ENCODE data around the gene CASP10. TPM values are rescaled to one million over a fixed set of nuclear protein-coding genes. Genes with fewer than 3 reads are reported as not detected.
"Not testable (repeated sequence)": the region's sequence is repeated elsewhere in the genome, so short reads cannot be mapped to it uniquely, and the experiment has no call there.

Gene CASP10
- polyA plus RNA-seq, 2 donors, result 5.2 to 8.7 TPM

DNA sequence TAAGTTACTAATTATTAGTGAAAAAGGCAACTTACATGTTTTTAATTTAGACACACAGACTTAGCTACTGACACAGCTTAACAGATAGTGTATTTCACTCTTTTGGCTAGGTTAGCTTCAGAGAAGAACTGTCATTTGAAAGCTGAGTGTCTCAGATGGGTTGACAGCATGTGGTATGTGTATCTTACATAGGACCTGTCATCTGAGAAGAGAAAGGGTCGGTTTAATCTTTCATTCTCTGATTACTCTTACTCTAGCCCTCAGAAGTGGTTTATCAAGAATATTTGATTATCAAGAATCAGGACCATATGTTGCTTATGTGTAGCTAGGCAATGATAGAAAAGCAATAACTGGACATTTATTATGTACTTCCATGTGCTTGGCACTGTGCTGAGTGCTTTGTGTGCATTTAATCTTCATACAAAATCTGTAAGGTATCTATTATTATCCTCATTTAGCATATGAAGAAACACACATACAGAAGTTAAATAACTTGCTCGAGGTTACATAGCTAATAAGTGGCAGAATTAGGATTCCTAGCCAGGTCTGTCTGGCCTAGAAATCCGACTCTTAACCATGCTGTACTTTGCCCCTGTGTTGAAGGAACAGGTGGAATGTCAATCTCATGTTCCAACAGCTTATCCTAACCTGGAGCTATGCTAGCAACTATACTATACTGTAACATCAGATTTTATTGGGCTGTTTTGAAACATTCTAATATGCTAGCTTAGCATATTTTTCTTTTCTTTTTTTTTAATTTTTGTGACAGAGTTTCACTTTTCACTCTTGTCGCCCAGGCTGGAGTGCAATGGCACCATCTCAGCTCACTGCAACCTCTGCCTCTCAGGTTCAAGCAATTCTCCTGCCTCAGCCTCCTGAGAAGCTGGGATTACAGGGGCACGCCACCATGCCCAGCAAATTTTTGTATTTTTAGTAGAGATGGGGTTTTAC is 38.6 kb upstream of the CASP10 start:
- 76 to 89% methylated on average over 5 of the region's 5 CpGs for WGBS, 2 donors
- Histone ChIP-seq H3K4me3 (ENCODE audit: low read depth in 1 of 2, low read length in 2 of 2) (no peak overlapping the region), H3K36me3 (ENCODE audit: control insufficient read depth in 2 of 2, insufficient read depth in 2 of 2, low read length in 1 of 2) (peaks cover 5 to 6% of the 10 kb centered on the region in 2 donors), H3K27ac (ENCODE audit: low read depth in 2 of 2, low read length in 1 of 2) (no peak overlapping the region), H3K4me1 (ENCODE audit: control insufficient read depth in 2 of 2, insufficient read depth in 2 of 2, low read length in 1 of 2) (no peaks in the 10 kb centered on the region), H3K9me3 (ENCODE audit: control insufficient read depth in 2 of 2, insufficient read depth in 1 of 2, low read depth in 1 of 2, low read length in 1 of 2) (no peaks in the 10 kb centered on the region), H3K27me3 (ENCODE audit: control insufficient read depth in 1 of 2, insufficient read depth in 2 of 2, low read length in 2 of 2) (no peaks in the 10 kb centered on the region)

DNA sequence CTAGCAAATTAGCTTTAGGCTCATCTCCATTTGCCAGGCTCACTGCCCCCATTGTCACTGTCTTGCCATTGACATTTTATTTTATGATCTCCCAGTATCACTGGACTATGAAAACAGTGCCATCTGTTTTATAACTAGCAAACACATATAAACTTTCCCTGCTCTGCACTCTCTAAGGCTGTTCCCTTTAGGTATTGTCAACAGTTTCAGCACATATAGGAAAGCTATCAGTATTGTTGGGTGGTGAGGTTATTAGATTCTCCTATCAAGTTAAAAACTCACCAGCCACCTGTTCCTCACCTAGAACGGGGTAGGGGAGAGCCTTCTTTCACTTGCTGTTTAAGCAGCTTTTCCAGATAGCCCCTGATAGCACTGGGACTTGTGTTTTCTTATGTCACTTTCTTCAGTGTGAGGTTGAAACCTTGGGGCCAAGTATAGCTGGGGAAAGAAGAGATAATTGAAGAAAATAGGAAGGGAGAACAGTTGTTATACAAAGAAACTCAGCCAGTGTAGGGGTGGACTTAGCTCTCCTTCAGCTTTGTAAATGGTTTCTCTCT is 34.4 kb upstream of the CASP10 start:
- Histone ChIP-seq H3K27me3 (ENCODE audit: control insufficient read depth in 1 of 2, insufficient read depth in 2 of 2, low read length in 2 of 2) (no peaks in the 10 kb centered on the region), H3K9me3 (ENCODE audit: control insufficient read depth in 2 of 2, insufficient read depth in 1 of 2, low read depth in 1 of 2, low read length in 1 of 2) (no peaks in the 10 kb centered on the region), H3K4me1 (ENCODE audit: control insufficient read depth in 2 of 2, insufficient read depth in 2 of 2, low read length in 1 of 2) (peaks cover 0 to 4% of the 10 kb centered on the region in 2 donors), H3K4me3 (ENCODE audit: low read depth in 1 of 2, low read length in 2 of 2) (no peak overlapping the region), H3K27ac (ENCODE audit: low read depth in 2 of 2, low read length in 1 of 2) (peak overlapping the region; percentile 58 to 68), H3K36me3 (ENCODE audit: control insufficient read depth in 2 of 2, insufficient read depth in 2 of 2, low read length in 1 of 2) (peaks cover 3 to 19% of the 10 kb centered on the region in 2 donors)
- 77 to 80% methylated on average over 1 of the region's 1 CpG for WGBS, 2 donors

DNA sequence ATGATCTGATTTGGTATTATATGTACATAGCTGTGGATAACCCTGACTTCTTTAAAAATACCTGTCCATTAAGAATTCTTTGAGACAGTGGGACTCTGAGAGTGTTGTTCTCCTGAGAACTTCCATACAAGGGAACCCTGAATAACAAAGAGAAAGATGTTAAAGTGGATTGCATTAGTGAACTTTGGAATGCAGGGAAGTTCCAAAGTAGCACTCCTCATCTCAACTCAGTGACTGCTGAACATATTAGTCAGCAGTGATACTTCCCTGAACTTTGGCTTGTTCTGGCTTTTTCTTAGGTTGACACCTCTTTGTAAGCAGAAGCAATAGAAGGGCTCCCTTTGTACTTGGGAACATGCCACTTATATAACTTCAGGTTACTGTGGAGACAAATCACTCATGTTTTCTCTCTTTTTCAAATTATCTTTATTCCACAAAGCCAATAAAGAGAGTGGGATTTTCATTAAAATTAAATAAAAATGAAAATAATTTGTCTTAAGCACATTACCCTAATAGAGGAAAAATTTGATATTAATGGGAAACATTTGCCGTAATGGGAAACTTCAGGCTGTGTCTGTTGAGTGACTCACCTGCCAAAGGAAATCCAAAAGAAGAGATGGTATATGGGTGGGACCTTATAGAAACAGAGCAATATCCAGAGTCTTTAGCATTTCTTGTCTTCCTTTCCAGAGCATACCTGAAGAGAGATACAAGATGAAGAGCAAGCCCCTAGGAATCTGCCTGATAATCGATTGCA is 33.7 kb upstream of the CASP10 start:
- peaks cover 0 to 4% of the 10 kb centered on the region in 2 donors for H3K4me1 ChIP-seq (ENCODE audit: control insufficient read depth in 2 of 2, insufficient read depth in 2 of 2, low read length in 1 of 2)
- WGBS, 2 donors, result 88 to 89% methylated on average over 2 of the region's 2 CpGs
- no peaks in the 10 kb centered on the region for H3K9me3 ChIP-seq (ENCODE audit: control insufficient read depth in 2 of 2, insufficient read depth in 1 of 2, low read depth in 1 of 2, low read length in 1 of 2)
- no peak overlapping the region for H3K4me3 ChIP-seq (ENCODE audit: low read depth in 1 of 2, low read length in 2 of 2)
- H3K27ac ChIP-seq (ENCODE audit: low read depth in 2 of 2, low read length in 1 of 2), result peak overlapping the region; percentile 58 to 73
- H3K27me3 ChIP-seq (ENCODE audit: control insufficient read depth in 1 of 2, insufficient read depth in 2 of 2, low read length in 2 of 2), result no peaks in the 10 kb centered on the region
- peaks cover 3 to 21% of the 10 kb centered on the region in 2 donors for H3K36me3 ChIP-seq (ENCODE audit: control insufficient read depth in 2 of 2, insufficient read depth in 2 of 2, low read length in 1 of 2)

DNA sequence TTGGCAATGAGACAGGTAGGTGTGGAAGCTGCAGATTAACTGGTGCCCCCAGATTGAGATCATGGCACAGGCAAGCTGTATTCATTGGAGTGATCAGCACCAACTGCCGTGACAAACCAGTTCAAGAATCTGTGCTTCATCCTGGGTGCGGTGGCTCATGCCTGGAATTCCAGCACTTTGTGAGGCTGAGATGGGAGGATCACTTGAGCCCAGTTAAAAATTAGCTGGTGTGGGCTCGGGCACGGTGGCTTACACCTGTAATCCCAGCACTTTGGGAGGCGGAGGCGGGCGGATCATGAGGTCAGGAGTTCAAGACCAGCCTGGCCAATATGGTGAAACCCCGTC is 33.1 kb upstream of the CASP10 start:
- not testable (repeated sequence) for H3K4me1 ChIP-seq (ENCODE audit: control insufficient read depth in 2 of 2, insufficient read depth in 2 of 2, low read length in 1 of 2); H3K27me3 ChIP-seq (ENCODE audit: control insufficient read depth in 1 of 2, insufficient read depth in 2 of 2, low read length in 2 of 2)
- peaks cover 3 to 22% of the 10 kb centered on the region in 2 donors for H3K36me3 ChIP-seq (ENCODE audit: control insufficient read depth in 2 of 2, insufficient read depth in 2 of 2, low read length in 1 of 2)

DNA sequence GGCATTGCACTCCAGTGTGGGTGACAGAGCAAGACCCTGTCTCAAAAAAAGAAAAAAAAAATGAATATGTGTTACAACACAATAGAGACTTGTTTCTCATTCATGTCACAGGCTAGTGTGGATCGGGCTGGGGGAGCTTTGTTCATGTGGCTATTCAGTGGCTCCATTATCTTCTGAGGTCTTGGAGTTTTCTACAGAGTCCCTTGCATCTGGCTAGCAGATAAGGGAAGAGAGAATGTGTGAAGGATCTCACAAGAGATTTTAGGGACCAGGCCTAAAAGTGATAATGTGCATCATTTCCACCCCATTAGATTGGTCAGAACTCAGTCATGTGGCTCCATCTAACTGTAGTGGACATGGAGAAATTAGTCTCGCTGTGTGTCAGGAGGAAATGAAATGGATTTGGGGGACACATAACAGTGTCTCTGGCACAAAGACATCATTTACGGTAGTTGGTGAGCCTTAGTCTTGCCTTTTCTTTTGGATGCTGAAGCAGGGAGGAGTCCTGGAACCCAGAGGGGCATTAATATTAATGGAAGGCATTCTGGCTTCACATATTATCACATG is 32.4 kb upstream of the CASP10 start:
- peak overlapping the region; percentile 47 to 65 for H3K27ac ChIP-seq (ENCODE audit: low read depth in 2 of 2, low read length in 1 of 2)
- peaks cover 0 to 4% of the 10 kb centered on the region in 2 donors for H3K4me1 ChIP-seq (ENCODE audit: control insufficient read depth in 2 of 2, insufficient read depth in 2 of 2, low read length in 1 of 2)
- H3K36me3 ChIP-seq (ENCODE audit: control insufficient read depth in 2 of 2, insufficient read depth in 2 of 2, low read length in 1 of 2), result peaks cover 3 to 23% of the 10 kb centered on the region in 2 donors
- H3K4me3 ChIP-seq (ENCODE audit: low read depth in 1 of 2, low read length in 2 of 2), result no peak overlapping the region
- WGBS, 2 donors, result 94 to 95% methylated on average over 3 of the region's 3 CpGs
- H3K9me3 ChIP-seq (ENCODE audit: control insufficient read depth in 2 of 2, insufficient read depth in 1 of 2, low read depth in 1 of 2, low read length in 1 of 2), result no peaks in the 10 kb centered on the region
- no peaks in the 10 kb centered on the region for H3K27me3 ChIP-seq (ENCODE audit: control insufficient read depth in 1 of 2, insufficient read depth in 2 of 2, low read length in 2 of 2)

More for the DNA sequence above, 33.1 kb upstream of the CASP10 start:
- WGBS, 2 donors, result 91 to 93% methylated on average over 8 of the region's 8 CpGs
- H3K4me3 ChIP-seq (ENCODE audit: low read depth in 1 of 2, low read length in 2 of 2); H3K9me3 ChIP-seq (ENCODE audit: control insufficient read depth in 2 of 2, insufficient read depth in 1 of 2, low read depth in 1 of 2, low read length in 1 of 2): not testable (repeated sequence)
- peak overlapping the region; percentile 20 to 73 for H3K27ac ChIP-seq (ENCODE audit: low read depth in 2 of 2, low read length in 1 of 2)

DNA sequence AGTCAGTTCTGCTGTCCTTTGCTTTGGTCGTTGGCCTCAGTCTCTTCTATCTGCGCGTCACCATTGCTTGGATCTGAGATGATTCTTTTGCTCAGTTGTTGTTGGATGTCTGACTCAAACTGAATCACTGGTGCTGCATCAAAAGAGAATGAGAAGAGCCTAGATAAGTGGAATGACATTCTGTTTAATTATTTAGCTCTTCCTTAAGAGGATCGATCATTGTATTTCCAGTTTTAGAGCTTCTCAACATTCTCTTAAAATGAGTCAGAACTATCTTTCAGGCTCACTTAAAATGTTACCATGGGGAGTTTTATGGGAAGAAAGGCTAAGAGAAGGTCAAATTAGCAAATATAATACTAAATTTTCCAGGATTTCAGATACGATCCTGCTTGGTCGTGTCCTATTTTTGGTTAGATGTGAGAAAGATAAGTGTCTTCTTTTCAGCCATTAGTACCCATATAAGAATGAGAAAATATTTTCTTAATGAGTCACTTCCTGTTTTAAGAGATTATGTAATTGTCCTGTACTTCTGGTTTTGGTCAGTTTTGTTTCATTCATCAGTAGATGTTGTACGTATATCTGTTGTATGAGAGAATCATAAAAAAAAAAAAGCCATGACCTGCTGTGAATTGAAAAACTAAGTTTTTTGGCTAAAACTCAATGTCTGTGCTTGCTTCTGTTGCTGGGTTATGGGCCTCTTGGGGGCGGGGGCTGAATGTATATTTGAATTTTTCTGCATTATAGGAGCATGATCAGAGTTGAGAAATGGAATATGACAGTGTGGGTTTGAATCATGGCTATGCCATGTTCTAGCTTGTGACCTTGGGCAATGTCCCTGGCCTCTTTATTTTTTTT is 31.6 kb upstream of the CASP10 start:
- 46 to 50% methylated on average over 8 of the region's 8 CpGs for WGBS, 2 donors
- no peaks in the 10 kb centered on the region for H3K9me3 ChIP-seq (ENCODE audit: control insufficient read depth in 2 of 2, insufficient read depth in 1 of 2, low read depth in 1 of 2, low read length in 1 of 2)

DNA sequence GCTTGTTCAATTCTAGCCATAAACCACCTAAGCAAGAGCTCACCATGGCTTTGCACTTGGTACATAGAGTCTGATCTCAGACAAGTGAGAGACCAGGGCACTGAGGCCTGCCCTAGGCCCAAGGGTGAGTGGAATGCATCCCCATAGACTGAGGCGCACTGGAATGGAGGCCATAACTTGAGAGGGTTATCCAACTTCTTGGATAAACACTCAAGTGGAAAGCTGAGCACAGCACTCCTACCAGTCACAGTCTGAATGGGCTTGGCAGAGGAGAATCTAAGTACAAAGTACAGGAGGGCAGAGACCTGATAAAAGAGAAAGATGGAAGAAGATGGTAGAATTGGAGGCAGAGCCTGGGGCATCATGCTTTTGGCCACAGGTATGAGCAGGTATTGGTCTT is 30.4 kb upstream of the CASP10 start:
- Histone ChIP-seq H3K9me3 (ENCODE audit: control insufficient read depth in 2 of 2, insufficient read depth in 1 of 2, low read depth in 1 of 2, low read length in 1 of 2) (no peaks in the 10 kb centered on the region), H3K27ac (ENCODE audit: low read depth in 2 of 2, low read length in 1 of 2) (peak overlapping the region; percentile 22 to 78), H3K4me1 (ENCODE audit: control insufficient read depth in 2 of 2, insufficient read depth in 2 of 2, low read length in 1 of 2) (peaks cover 0 to 4% of the 10 kb centered on the region in 2 donors), H3K36me3 (ENCODE audit: control insufficient read depth in 2 of 2, insufficient read depth in 2 of 2, low read length in 1 of 2) (peaks cover 6 to 23% of the 10 kb centered on the region in 2 donors), H3K4me3 (ENCODE audit: low read depth in 1 of 2, low read length in 2 of 2) (no peak overlapping the region), H3K27me3 (ENCODE audit: control insufficient read depth in 1 of 2, insufficient read depth in 2 of 2, low read length in 2 of 2) (no peaks in the 10 kb centered on the region)
- 95 to 98% methylated on average over 1 of the region's 1 CpG for WGBS, 2 donors

More for the DNA sequence above, 31.6 kb upstream of the CASP10 start:
- Histone ChIP-seq H3K36me3 (ENCODE audit: control insufficient read depth in 2 of 2, insufficient read depth in 2 of 2, low read length in 1 of 2) (peaks cover 6 to 25% of the 10 kb centered on the region in 2 donors), H3K4me1 (ENCODE audit: control insufficient read depth in 2 of 2, insufficient read depth in 2 of 2, low read length in 1 of 2) (peaks cover 0 to 4% of the 10 kb centered on the region in 2 donors), H3K4me3 (ENCODE audit: low read depth in 1 of 2, low read length in 2 of 2) (no peak overlapping the region), H3K27ac (ENCODE audit: low read depth in 2 of 2, low read length in 1 of 2) (peak overlapping the region; percentile 73 to 78), H3K27me3 (ENCODE audit: control insufficient read depth in 1 of 2, insufficient read depth in 2 of 2, low read length in 2 of 2) (no peaks in the 10 kb centered on the region)

DNA sequence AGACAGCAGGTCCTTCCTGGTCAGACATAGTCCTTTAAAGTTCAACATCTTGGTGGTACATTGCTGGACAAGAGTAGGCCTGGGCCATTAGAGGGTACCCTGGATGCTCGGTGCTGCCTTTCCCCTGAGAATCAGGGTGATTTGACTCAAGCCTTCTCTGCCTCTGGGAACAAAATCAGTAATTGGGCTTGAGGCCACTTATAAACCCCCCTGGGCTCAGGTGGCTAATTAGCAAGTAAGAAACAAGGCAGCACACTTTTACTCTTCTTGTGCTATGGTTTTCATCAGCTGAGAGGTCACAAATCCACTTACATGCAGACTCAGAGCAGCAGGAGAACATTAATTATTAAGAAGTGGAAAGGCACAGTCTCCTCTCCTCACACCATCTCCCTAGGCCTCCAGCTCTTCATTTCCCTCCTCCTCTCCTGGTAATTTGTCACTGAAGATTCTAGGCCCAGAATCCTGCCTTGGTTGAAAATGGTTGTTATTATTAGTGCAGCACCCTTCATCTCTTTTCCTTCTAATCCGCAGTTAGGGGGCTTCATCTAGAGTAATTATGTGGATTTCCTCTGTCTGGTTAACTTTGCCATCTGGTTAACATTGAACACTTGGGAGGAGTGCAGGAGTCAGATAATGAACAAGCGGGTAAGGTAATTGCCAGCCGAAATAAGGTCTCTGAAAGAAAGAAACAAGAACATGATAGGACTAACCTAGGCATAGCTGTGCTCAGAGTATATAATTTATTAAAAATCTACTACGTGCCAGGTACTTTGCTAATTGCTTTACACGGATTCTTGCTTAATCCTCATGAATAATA is 29.7 kb upstream of the CASP10 start:
- Histone ChIP-seq H3K27ac (ENCODE audit: low read depth in 2 of 2, low read length in 1 of 2) (no peak overlapping the region), H3K4me3 (ENCODE audit: low read depth in 1 of 2, low read length in 2 of 2) (no peak overlapping the region), H3K4me1 (ENCODE audit: control insufficient read depth in 2 of 2, insufficient read depth in 2 of 2, low read length in 1 of 2) (peaks cover 2 to 4% of the 10 kb centered on the region in 2 donors), H3K27me3 (ENCODE audit: control insufficient read depth in 1 of 2, insufficient read depth in 2 of 2, low read length in 2 of 2) (no peaks in the 10 kb centered on the region), H3K9me3 (ENCODE audit: control insufficient read depth in 2 of 2, insufficient read depth in 1 of 2, low read depth in 1 of 2, low read length in 1 of 2) (no peaks in the 10 kb centered on the region), H3K36me3 (ENCODE audit: control insufficient read depth in 2 of 2, insufficient read depth in 2 of 2, low read length in 1 of 2) (peaks cover 6 to 23% of the 10 kb centered on the region in 2 donors)
- WGBS, 2 donors, result 81 to 88% methylated on average over 6 of the region's 6 CpGs

Measured in esophagus (tissue), 2 donors.